K562 (cell line): ENCODE data around the gene GARIN5B.

Experiments used
- BRCA1 ChIP-seq, 2 experiments: fragments of 450-650 bp in 1 of 2; sonication (generic) in 1 of 2; formaldehyde crosslinking in 1 of 2; IDR thresholded peaks; 2 replicates each; pipeline versions ENCODE4 v1.5.0 to v1.6.1; 2017 to 2020; ENCODE audit warnings: mild to moderate bottlenecking in 1 of 2, missing genetic modification reagents in 1 of 2
- CEBPB ChIP-seq: fragments of 450-650 bp; IDR thresholded peaks from 2 replicates; pipeline ENCODE4 v1.6.1; 2016; ENCODE audit warnings: missing genetic modification characterization, missing compliant biosample characterization
- HEY1 ChIP-seq: fragments of 250-450 bp; sonication (Bioruptor Pico); IDR thresholded peaks from 2 replicates; pipeline ENCODE4 v1.5.0; 2020; ENCODE audit warnings: mild to moderate bottlenecking, moderate library complexity, borderline replicate concordance
- POLR2A ChIP-seq: fragments of 450-650 bp; conservative IDR thresholded peaks from 2 replicates; pipeline ENCODE4 v1.6.1; 2016
- PURB ChIP-seq: sonication (generic); formaldehyde crosslinking; IDR thresholded peaks from 2 replicates; pipeline ENCODE4 v1.9.0; 2021; ENCODE audit warnings: low read depth, mild to moderate bottlenecking, missing genetic modification reagents
- SIN3A ChIP-seq, 2 experiments: fragments of 150-350 bp in 1 of 2; IDR thresholded peaks; 2 replicates each; pipeline ENCODE4 v1.6.1; 2011 to 2016; ENCODE audit warnings: borderline replicate concordance in 2 of 2, low read depth in 2 of 2, low read length in 2 of 2, mild to moderate bottlenecking in 2 of 2, moderate library complexity in 2 of 2; ENCODE audit not compliant: control insufficient read depth in 1 of 2
- STAT6 ChIP-seq: sonication (generic); formaldehyde crosslinking; IDR thresholded peaks from 2 replicates; pipeline ENCODE4 v1.8.1; 2023; ENCODE audit warnings: mild to moderate bottlenecking, missing genetic modification reagents

- no peak for TF ChIP-seq PURB (CRISPR knock-in tag)
- TF ChIP-seq CEBPB (tag), result no peak
- no peak for TF ChIP-seq STAT6 (CRISPR knock-in tag)
- no peak for TF ChIP-seq SIN3A (IDR thresholded peaks at IDR 0.05; ENCODE audit: borderline replicate concordance in 2 of 2, control insufficient read depth in 1 of 2, low read depth in 2 of 2, low read length in 2 of 2)
- no peak for TF ChIP-seq HEY1 (CRISPR knock-in tag)
- TF ChIP-seq POLR2A, result no peak
- no peak for TF ChIP-seq BRCA1 (IDR thresholded peaks at IDR 0.05)
- TF ChIP-seq BRCA1 (CRISPR knock-in tag; IDR thresholded peaks at IDR 0.05), result no peak
Measured at GRCh38 chr19:55345818-55346724, 17.0 kb downstream of the GARIN5B start.
